ENCODE results near the gene DPYD. TPM values are rescaled to one million over a fixed set of nuclear protein-coding genes. Genes with fewer than 3 reads are reported as not detected.

Gene DPYD
- polyA plus RNA-seq, 1 of the 3 experiments (the other 2 are of a cell fraction) = 23.0 TPM

- no peak for DNase-seq
- Histone ChIP-seq H3K9me2 (no peaks in the 10 kb centered on the region), H3K79me2 (ENCODE audit: insufficient read depth) (peaks cover 2% of the 10 kb centered on the region; the same call in 1 of the 2 replicates), H3K27ac (ENCODE audit: low read depth in 2 of 2, low read length in 1 of 2) (no peak overlapping the region), H3F3A (replicated peaks; ENCODE audit: insufficient read depth) (peaks cover 8% of the 10 kb centered on the region), H3K36me3 (replicated peaks in 1 of 2; ENCODE audit: control insufficient read depth in 1 of 2, insufficient read depth in 2 of 2, low read length in 1 of 2) (peaks cover 0 to 13% of the 10 kb centered on the region in 2 experiments), H3K4me3 (ENCODE audit: low read depth in 2 of 2, low read length in 1 of 2) (no peak overlapping the region), H3K27me3 (ENCODE audit: insufficient read depth) (no peaks in the 10 kb centered on the region), H3K9ac (no peak overlapping the region), H2AFZ (ENCODE audit: low read depth) (no peak overlapping the region), H3K4me1 (ENCODE audit: control insufficient read depth in 1 of 2, insufficient read depth in 2 of 2, low read depth in 1 of 2, low read length in 1 of 2) (no peaks in the 10 kb centered on the region; a peak in 1 of 4 replicates), H4K20me1 (ENCODE audit: insufficient read depth) (no peaks in the 10 kb centered on the region), H3K4me2 (no peak overlapping the region), H3K9me3 (no peaks in the 10 kb centered on the region)
- POLR2A ChIA-PET = no interaction called here
- no peak for TF ChIP-seq USF2 (IDR thresholded peaks at IDR 0.05; ENCODE audit: borderline replicate concordance, low read depth, low read length)
- TF ChIP-seq GABPA (IDR thresholded peaks at IDR 0.05; ENCODE audit: low read depth) = no peak
- TF ChIP-seq IRF3 (IDR thresholded peaks at IDR 0.05; ENCODE audit: low read depth, low read length) = no peak
- TF ChIP-seq ELF1 (IDR thresholded peaks at IDR 0.05) = no peak
- no peak for TF ChIP-seq NRF1 (IDR thresholded peaks at IDR 0.05; ENCODE audit: low read depth, low read length)
- no peak for TF ChIP-seq MEF2A (IDR thresholded peaks at IDR 0.05; ENCODE audit: borderline replicate concordance, low read depth)
- TF ChIP-seq USF1 (IDR thresholded peaks at IDR 0.05; ENCODE audit: borderline replicate concordance, low read depth) = no peak
- no peak for TF ChIP-seq RCOR1 (IDR thresholded peaks at IDR 0.05; ENCODE audit: low read length)
- no peak for TF ChIP-seq PBX3 (IDR thresholded peaks at IDR 0.05)
- no peak for TF ChIP-seq FOSL2 (IDR thresholded peaks at IDR 0.05; ENCODE audit: borderline replicate concordance, low read depth)
- TF ChIP-seq GATA2 (CRISPR knock-in tag; IDR thresholded peaks at IDR 0.05) = no peak
- TF ChIP-seq POLR2AphosphoS5 (IDR thresholded peaks at IDR 0.05; ENCODE audit: low read depth, low read length) = no peak
- no peak for TF ChIP-seq TAF1 (IDR thresholded peaks at IDR 0.05; ENCODE audit: borderline replicate concordance, low read depth, low read length)
- no peak for TF ChIP-seq NFIC (IDR thresholded peaks at IDR 0.05; ENCODE audit: borderline replicate concordance)
- TF ChIP-seq RAD21 (IDR thresholded peaks at IDR 0.05; ENCODE audit: low read length) = no peak
- TF ChIP-seq FOXJ3 (CRISPR knock-in tag; IDR thresholded peaks at IDR 0.05) = no peak
- no peak for TF ChIP-seq SIN3A (IDR thresholded peaks at IDR 0.05; ENCODE audit: borderline replicate concordance, low read depth, low read length)
- no peak for TF ChIP-seq RXRA (IDR thresholded peaks at IDR 0.05; ENCODE audit: borderline replicate concordance, low read depth)
- TF ChIP-seq TEAD4 (IDR thresholded peaks at IDR 0.05; ENCODE audit: borderline replicate concordance, insufficient read depth) = no peak
- no peak for TF ChIP-seq ZBTB33 (IDR thresholded peaks at IDR 0.05; ENCODE audit: borderline replicate concordance, low read depth)
- CTCF ChIA-PET = interaction anchor here (1.5 kb wide), 1 partner anchor 813 kb away, joined by 4 read pairs; no protein-coding TSS in a partner anchor
- 96% methylated on average over 3 of the region's 3 CpGs for WGBS (ENCODE audit: low lambda C conversion rate)
Measured at GRCh38 chr1:97654876-97655585, 265.8 kb downstream of the DPYD start.
